Fibroblast of upper back skin (primary cell): ENCODE measurements around the gene FSTL1.

Experiments used
- DNase-seq: peaks from one replicate; pipeline ENCODE4 v3.0.0-alpha.2; 2013

Gene FSTL1

DNA sequence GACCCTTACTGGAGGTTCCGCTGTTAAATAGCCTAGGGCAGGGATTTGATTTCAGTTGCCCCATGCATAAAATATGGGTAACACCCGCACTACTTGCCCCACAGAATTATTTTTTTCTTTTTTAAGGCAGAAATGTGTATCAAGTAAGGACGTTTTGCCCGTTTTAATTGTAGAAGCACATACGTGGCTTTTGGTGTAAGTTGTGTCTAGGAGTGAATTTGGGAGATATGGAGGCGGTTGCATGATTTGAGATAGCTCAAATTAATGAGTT lies 101.0 kb downstream of the FSTL1 start:
- DNase-seq, result no peak

DNA sequence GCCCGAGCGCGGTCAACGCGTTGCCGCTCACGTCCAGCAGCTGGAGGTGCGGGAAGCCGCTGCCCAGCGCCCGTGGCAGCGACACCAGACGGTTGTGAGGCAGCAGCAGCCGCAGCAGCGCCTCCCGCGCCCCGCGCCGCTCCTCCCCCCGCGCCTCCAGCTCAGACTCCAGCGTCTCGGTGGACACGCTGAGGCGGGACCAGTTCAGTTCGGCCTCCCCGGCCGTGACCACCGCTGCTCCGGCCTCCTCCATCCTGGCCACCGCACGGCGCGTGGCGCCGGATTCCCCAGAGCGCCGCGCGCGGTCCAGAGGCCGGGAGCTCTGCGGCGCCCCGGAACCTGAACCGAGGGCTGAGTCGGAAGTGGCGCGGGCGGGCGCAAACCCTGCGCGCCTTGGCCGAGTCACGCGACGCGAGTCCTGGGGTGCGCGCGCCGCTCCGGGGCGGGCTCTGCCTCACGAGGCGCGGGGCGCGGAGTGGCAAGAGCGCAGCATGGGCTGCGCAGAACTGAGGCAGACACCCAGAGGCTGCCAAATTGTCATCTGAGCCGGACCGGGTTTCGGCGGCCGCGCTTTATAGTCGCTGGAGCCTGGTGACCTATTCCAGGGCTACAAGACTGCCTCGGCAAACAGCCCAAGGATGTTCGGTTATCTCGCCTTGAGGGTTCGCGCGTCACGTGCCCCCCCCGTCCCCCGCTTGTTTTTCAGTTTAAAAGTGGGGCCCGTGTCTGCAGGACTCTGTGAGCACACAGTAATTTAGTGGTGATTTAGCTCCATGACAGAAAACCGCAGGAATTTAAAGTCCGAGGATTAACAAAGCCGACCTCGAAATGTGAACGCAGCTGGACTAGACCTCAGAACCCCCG lies 101.6 kb downstream of the FSTL1 start, which contains the start of gene LRRC58:
TSS of gene LRRC58 (minus strand) at position 364 of the 864 bp plus-strand sequence. CDS start at position 253, 111 bp downstream.
- peak; percentile 90 for DNase-seq

DNA sequence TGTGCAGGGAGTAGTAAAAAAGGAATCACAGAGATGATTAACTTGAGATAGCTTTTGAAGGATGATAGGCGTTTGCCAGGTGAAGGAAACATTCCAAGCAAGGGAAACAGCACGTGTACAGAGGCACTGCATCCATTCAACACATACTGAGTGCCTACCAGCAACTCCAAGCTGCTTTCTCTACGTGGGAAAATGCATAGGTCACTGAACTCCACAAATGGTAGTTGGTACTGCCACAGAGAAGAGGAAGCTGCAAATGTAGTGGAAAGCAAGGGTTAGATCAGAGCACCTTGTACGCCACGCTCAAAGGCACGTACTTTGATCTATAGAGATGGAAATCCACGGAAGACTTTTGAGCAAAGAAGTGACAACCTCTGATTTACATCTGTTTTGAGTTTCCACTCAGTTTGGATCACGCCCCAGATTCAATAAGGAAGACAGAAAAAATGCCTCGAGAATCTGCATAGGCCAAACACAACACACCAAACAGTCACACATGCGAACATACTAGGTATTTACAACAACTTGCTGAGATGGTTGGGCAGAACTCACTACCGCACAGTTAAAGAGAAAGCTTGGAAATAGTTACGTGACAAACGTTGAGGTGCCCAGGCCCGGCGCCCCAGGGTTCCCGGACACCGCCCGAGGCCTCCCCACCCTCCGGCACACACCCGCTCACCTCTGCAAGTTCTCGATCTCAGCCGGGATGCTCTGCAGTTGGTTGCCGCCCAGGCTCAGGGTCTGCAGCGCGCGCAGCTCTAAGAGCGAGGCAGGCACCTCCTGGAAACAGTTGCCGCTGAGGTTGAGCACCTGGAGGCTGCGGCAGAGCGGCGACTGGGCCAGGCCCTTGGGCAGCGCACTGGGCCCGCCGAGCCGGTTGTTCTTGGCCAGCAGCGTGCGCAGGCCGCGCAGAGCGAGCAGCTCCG lies 102.5 kb downstream of the FSTL1 start:
- DNase-seq, result no peak

DNA sequence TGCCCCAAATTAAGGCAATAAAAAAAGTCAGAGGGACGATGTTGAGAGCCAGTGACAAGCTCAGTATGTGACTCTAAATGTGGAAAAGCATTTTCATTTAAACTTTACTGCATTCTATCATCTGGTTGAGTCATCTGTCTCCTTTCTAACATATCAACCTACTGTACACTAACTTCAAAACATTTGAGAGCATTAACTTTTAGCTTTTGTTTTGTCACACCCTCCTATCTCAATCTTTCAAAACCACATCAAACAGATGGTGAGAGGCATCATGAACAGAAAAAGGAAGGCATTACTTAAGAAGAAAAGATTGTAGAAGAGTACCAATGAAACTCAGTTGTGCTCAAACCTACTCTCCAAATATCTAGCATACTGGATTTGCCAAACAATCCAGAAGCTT lies 106.4 kb downstream of the FSTL1 start:
- DNase-seq, result no peak
